Trophoblast cell (in vitro differentiated cells and primary cell): ENCODE results near the gene ATP13A2.

Source experiments
- DNase-seq, 2 donors: peaks; one replicate each; pipeline ENCODE4 v3.0.0-alpha.2; 2016
- H2AFZ ChIP-seq: 2 replicates; pipeline ENCODE4 v1.6.1; 2013; ENCODE audit warnings: low read length, moderate library complexity, mild to moderate bottlenecking; ENCODE audit not compliant: insufficient read depth, poor library complexity
- H2AK5ac ChIP-seq: 2 replicates; pipeline ENCODE4 v1.6.1; 2013; ENCODE audit warnings: mild to moderate bottlenecking, low read length
- H2BK120ac ChIP-seq: 2 replicates; pipeline ENCODE4 v1.6.1; 2013; ENCODE audit warnings: low read length, mild to moderate bottlenecking, moderate library complexity; ENCODE audit not compliant: insufficient read depth, poor library complexity
- H2BK12ac ChIP-seq: 2 replicates; pipeline ENCODE4 v1.6.1; 2013; ENCODE audit warnings: mild to moderate bottlenecking, low read length, moderate library complexity
- H2BK5ac ChIP-seq: 2 replicates; pipeline ENCODE4 v1.6.1; 2013; ENCODE audit warnings: low read length, low read depth, moderate library complexity, mild to moderate bottlenecking; ENCODE audit not compliant: poor library complexity
- H3K14ac ChIP-seq: 2 replicates; pipeline ENCODE4 v1.6.1; 2013; ENCODE audit warnings: mild to moderate bottlenecking, low read length
- H3K18ac ChIP-seq: 2 replicates; pipeline ENCODE4 v1.6.1; 2013; ENCODE audit warnings: mild to moderate bottlenecking, low read length
- H3K23ac ChIP-seq: 2 replicates; pipeline ENCODE4 v1.6.1; 2013; ENCODE audit warnings: low read length
- H3K27ac ChIP-seq: 2 replicates; pipeline ENCODE4 v1.5.1; 2013; ENCODE audit warnings: low read depth, mild to moderate bottlenecking, inconsistent platforms, low read length, moderate library complexity
- H3K27me3 ChIP-seq: 2 replicates; pipeline ENCODE4 v1.6.1; 2013; ENCODE audit warnings: inconsistent platforms, mild to moderate bottlenecking, low read length, moderate library complexity; ENCODE audit not compliant: insufficient read depth
- H3K36me3 ChIP-seq, 2 experiments: 1 replicate in 1 of 2; 2 replicates in 1 of 2; pipeline ENCODE4 v1.6.1; 2013; ENCODE audit warnings: low read length in 2 of 2, mild to moderate bottlenecking in 2 of 2, moderate library complexity in 1 of 2; ENCODE audit not compliant: insufficient read depth in 2 of 2, control insufficient read depth in 1 of 2
- H3K4ac ChIP-seq: 2 replicates; pipeline ENCODE4 v1.6.1; 2013; ENCODE audit warnings: low read depth, mild to moderate bottlenecking, low read length, moderate library complexity
- H3K4me1 ChIP-seq, 2 experiments: 1 replicate in 1 of 2; 2 replicates in 1 of 2; pipeline ENCODE4 v1.6.1; 2013; ENCODE audit warnings: low read length in 2 of 2, mild to moderate bottlenecking in 2 of 2, moderate library complexity in 1 of 2; ENCODE audit not compliant: insufficient read depth in 2 of 2, control insufficient read depth in 1 of 2
- H3K4me2 ChIP-seq: 2 replicates; pipeline ENCODE4 v1.6.1; 2013; ENCODE audit warnings: inconsistent platforms, mild to moderate bottlenecking, low read length, moderate library complexity
- H3K4me3 ChIP-seq: 2 replicates; pipeline ENCODE4 v1.5.1; 2013; ENCODE audit warnings: mild to moderate bottlenecking, low read depth, low read length, inconsistent platforms
- H3K79me1 ChIP-seq: one replicate; pipeline ENCODE4 v1.6.1; 2013; ENCODE audit warnings: low read length
- H3K79me2 ChIP-seq: 2 replicates; pipeline ENCODE4 v1.6.1; 2013; ENCODE audit warnings: low read length, mild to moderate bottlenecking; ENCODE audit not compliant: control insufficient read depth, insufficient read depth, poor library complexity
- H3K9ac ChIP-seq: 2 replicates; pipeline ENCODE4 v1.6.1; 2013; ENCODE audit warnings: mild to moderate bottlenecking, low read length
- H3K9me3 ChIP-seq: 2 replicates; pipeline ENCODE4 v1.6.1; 2013; ENCODE audit warnings: low read depth, mild to moderate bottlenecking, control low read depth, inconsistent platforms, low read length; ENCODE audit not compliant: insufficient read depth
- H4K12ac ChIP-seq: 2 replicates; pipeline ENCODE4 v1.6.1; 2013; ENCODE audit warnings: low read depth, mild to moderate bottlenecking, low read length, moderate library complexity
- H4K8ac ChIP-seq: 2 replicates; pipeline ENCODE4 v1.6.1; 2013; ENCODE audit warnings: low read depth, mild to moderate bottlenecking, low read length, moderate library complexity
- H4K91ac ChIP-seq: one replicate; pipeline ENCODE4 v1.6.1; 2013; ENCODE audit warnings: low read depth, mild to moderate bottlenecking, low read length, moderate library complexity
- WGBS: extraction: QIAGEN DNeasy Blood & Tissue Kit; methylation state at CpG from one replicate; pipeline ENCODE4 v1.1.7; 2013; ENCODE audit warnings: missing lambda C conversion rate; ENCODE audit not compliant: insufficient read length, insufficient coverage; ENCODE audit errors: extremely low coverage; 5-methylcytosine and 5-hydroxymethylcytosine counted together

Gene ATP13A2

DNA sequence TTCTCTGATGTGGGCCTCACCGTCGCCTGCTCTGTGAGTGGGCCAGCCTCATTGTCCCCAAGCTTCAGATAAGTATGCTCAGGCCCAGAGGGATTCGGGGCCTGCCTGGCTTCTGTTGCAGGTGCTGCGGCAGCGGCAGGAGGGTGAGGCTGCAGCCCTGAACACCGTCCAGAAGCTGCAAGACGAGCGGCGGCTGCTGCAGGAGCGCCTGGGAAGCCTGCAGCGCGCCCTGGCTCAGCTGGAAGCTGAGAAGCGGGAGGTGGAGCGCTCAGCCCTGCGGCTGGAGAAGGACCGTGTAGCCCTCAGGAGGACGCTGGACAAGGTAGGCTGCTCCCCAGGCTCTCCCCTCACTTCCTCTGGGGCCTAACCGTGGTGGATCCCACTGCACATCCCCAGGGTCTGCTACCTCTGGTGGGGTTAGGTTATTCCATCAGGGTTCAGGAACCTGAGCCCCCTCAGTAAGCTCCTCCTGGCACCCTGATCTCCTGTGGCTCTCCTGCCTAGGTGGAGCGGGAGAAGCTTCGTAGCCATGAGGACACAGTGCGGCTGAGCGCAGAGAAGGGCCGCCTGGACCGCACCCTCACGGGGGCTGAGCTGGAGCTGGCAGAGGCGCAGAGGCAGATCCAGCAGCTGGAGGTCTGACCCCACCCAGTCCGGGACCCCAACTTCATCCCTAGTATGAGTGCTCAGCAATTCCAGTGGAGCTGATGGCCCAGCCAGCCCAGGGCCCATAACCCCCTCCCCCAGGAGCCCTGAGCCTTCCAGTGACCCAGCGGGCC lies 41.4 kb downstream of the ATP13A2 start:
- Histone ChIP-seq H2AK5ac (no peak overlapping the region), H3K18ac (no peak overlapping the region), H3K4me3 (peak overlapping the region; percentile 40), H4K91ac (no peak overlapping the region), H4K8ac (no peak overlapping the region), H3K27ac (no peak overlapping the region), H2BK5ac (no peak overlapping the region), H3K4me1 (peaks cover 0 to 5% of the 10 kb centered on the region in 2 experiments), H2AFZ (no peak overlapping the region), H3K4ac (no peak overlapping the region), H4K12ac (no peak overlapping the region), H3K23ac (no peak overlapping the region), H3K36me3 (peaks cover 19 to 36% of the 10 kb centered on the region in 2 experiments), H3K14ac (no peak overlapping the region), H2BK120ac (no peak overlapping the region), H3K4me2 (no peak overlapping the region), H3K9me3 (peaks cover 5% of the 10 kb centered on the region), H3K9ac (no peak overlapping the region), H2BK12ac (no peak overlapping the region), H3K27me3 (no peaks in the 10 kb centered on the region), H3K79me1 (no peaks in the 10 kb centered on the region), H3K79me2 (no peaks in the 10 kb centered on the region)
- no peak for DNase-seq
- no CpG with 5 or more reads among the region's 28 CpGs for WGBS

DNA sequence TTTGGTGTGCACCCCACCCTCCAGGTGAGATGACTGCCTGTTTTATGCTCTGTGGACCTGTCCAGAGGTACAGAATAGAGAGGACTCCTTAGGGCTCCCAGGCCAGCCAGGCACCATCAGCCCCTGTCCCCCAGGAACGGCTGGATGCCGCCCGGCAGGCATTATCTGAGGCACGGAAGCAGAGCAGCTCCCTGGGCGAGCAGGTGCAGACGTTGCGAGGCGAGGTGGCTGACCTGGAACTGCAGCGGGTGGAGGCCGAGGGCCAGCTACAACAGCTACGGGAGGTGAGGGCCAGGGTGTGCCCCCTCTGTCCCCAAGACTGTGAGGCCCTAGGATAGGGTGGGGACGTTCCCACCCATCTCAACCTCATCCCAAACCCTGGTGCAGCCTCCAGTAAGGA lies 42.1 kb downstream of the ATP13A2 start:
- Histone ChIP-seq H4K91ac (no peak overlapping the region), H4K8ac (no peak overlapping the region), H2BK120ac (no peak overlapping the region), H3K4ac (no peak overlapping the region), H4K12ac (no peak overlapping the region), H3K9me3 (peaks cover 5% of the 10 kb centered on the region), H3K14ac (no peak overlapping the region), H3K23ac (no peak overlapping the region), H2AFZ (no peak overlapping the region), H3K4me1 (peaks cover 0 to 5% of the 10 kb centered on the region in 2 experiments), H2AK5ac (no peak overlapping the region), H3K9ac (no peak overlapping the region), H3K79me1 (no peaks in the 10 kb centered on the region), H3K36me3 (peaks cover 17 to 32% of the 10 kb centered on the region in 2 experiments), H3K79me2 (no peaks in the 10 kb centered on the region), H3K4me3 (no peak overlapping the region), H2BK5ac (no peak overlapping the region), H3K18ac (no peak overlapping the region), H3K27me3 (no peaks in the 10 kb centered on the region), H2BK12ac (no peak overlapping the region), H3K4me2 (no peak overlapping the region), H3K27ac (no peak overlapping the region)
- WGBS: no CpG with 5 or more reads among the region's 12 CpGs
- DNase-seq: no peak

DNA sequence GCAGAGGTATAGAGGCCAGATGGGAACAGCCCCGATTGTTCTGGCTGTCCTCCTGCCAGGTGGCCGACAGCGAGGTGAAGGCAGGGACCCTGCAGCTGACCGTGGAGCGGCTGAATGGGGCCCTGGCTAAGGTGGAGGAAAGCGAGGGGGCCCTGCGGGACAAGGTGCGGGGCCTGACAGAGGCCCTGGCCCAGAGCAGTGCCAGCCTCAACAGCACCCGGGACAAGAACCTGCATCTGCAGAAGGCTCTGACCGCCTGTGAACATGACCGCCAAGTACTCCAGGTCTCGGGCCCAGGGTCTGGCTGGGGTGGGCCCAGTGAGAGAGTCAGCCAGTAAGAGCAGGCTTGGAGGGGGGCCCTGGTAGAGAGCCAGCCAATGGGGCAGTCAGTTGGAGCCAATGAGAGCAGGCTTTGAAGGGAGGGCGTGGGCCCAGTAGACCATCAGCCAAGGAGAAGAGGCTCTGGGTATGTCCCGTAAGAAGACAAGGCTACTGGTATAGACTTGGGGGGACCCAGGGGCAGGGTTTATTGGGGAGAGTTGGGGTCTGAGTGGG lies 42.6 kb downstream of the ATP13A2 start:
- H3K4ac ChIP-seq: no peak overlapping the region
- no peak for DNase-seq
- H3K27me3 ChIP-seq: no peaks in the 10 kb centered on the region

DNA sequence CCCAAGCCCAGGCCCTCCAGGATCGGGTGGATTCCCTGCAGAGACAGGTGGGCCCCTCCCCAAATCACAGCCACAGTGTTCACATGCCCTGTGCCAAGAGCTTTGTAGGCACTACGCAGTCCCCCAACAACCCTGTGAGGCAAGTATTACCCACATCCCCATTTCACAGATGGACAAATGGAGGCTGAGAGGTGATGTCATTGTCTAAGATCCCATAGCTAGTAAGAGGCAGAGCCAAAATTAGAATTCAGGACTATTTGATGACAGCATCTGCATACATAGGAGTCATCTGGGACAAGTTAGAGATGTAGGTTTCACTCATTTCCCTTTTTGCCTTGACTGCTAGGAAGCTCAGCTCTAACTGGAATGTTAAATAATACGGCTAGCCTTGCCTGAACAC lies 43.4 kb downstream of the ATP13A2 start:
- Histone ChIP-seq H4K12ac (no peak overlapping the region), H3K4me2 (no peak overlapping the region), H3K23ac (no peak overlapping the region), H3K27me3 (no peaks in the 10 kb centered on the region), H4K91ac (no peak overlapping the region), H2AFZ (no peak overlapping the region), H3K4me1 (peaks cover 0 to 5% of the 10 kb centered on the region in 2 experiments), H2BK5ac (no peak overlapping the region), H3K79me1 (no peaks in the 10 kb centered on the region), H3K9me3 (peaks cover 5% of the 10 kb centered on the region), H3K14ac (no peak overlapping the region), H3K18ac (no peak overlapping the region), H3K4me3 (no peak overlapping the region), H3K27ac (no peak overlapping the region), H3K36me3 (peaks cover 15 to 29% of the 10 kb centered on the region in 2 experiments), H3K9ac (no peak overlapping the region), H3K79me2 (no peaks in the 10 kb centered on the region), H3K4ac (no peak overlapping the region), H4K8ac (no peak overlapping the region), H2BK12ac (no peak overlapping the region), H2AK5ac (no peak overlapping the region), H2BK120ac (no peak overlapping the region)
- no peak for DNase-seq
- no CpG with 5 or more reads among the region's 3 CpGs for WGBS

More for the DNA sequence above, 42.6 kb downstream of the ATP13A2 start:
- no peak overlapping the region for H3K18ac ChIP-seq
- no peak overlapping the region for H3K4me2 ChIP-seq
- H2BK5ac ChIP-seq: no peak overlapping the region
- no peak overlapping the region for H3K9ac ChIP-seq
- H3K14ac ChIP-seq: no peak overlapping the region
- WGBS: no CpG with 5 or more reads among the region's 14 CpGs
- no peak overlapping the region for H4K12ac ChIP-seq
- H4K8ac ChIP-seq: no peak overlapping the region
- no peaks in the 10 kb centered on the region for H3K79me2 ChIP-seq
- H3K9me3 ChIP-seq: peaks cover 5% of the 10 kb centered on the region
- no peak overlapping the region for H2BK120ac ChIP-seq
- H2BK12ac ChIP-seq: no peak overlapping the region
- H3K79me1 ChIP-seq: no peaks in the 10 kb centered on the region
- peaks cover 0 to 5% of the 10 kb centered on the region in 2 experiments for H3K4me1 ChIP-seq
- no peak overlapping the region for H2AFZ ChIP-seq
- H3K36me3 ChIP-seq: peaks cover 17 to 32% of the 10 kb centered on the region in 2 experiments
- H3K27ac ChIP-seq: no peak overlapping the region
- H3K4me3 ChIP-seq: no peak overlapping the region
- no peak overlapping the region for H2AK5ac ChIP-seq
- no peak overlapping the region for H4K91ac ChIP-seq
- H3K23ac ChIP-seq: no peak overlapping the region
